GM10266 (cell line): ENCODE results near the gene GABBR2.
A peak's percentile ranks its signal among the peaks of the same experiment; 100 is the strongest.

Source experiments
- DNase-seq: peaks from one replicate; pipeline ENCODE4 v3.0.0; 2012; ENCODE audit errors: extremely low spot score
- CTCF ChIP-seq: IDR thresholded peaks from 2 replicates; pipeline ENCODE4 v1.5.1; 2012; ENCODE audit warnings: mild to moderate bottlenecking, low read depth; ENCODE audit not compliant: control insufficient read depth, insufficient read depth; ENCODE audit errors: missing control alignments

The GABBR2 gene

GRCh38 chr9:98576859-98577258, 131.9 kb downstream of the GABBR2 start:
- TF ChIP-seq CTCF, result no peak
- no peak for DNase-seq

- no peak for TF ChIP-seq CTCF
Observed at GRCh38 chr9:98576354-98576753, 132.4 kb downstream of the GABBR2 start.

GRCh38 chr9:98575379-98576346, 133.1 kb downstream of the GABBR2 start:
- TF ChIP-seq CTCF, result no peak
- peak; percentile 55 for DNase-seq

More at GRCh38 chr9:98576354-98576753, 132.4 kb downstream of the GABBR2 start:
- no peak for DNase-seq

- TF ChIP-seq CTCF, result no peak
- no peak for DNase-seq
Observed at GRCh38 chr9:98573749-98574278, 134.9 kb downstream of the GABBR2 start.

GRCh38 chr9:98572796-98573195, 135.9 kb downstream of the GABBR2 start:
- TF ChIP-seq CTCF, result no peak
- no peak for DNase-seq

- DNase-seq, result no peak
- no peak for TF ChIP-seq CTCF
Observed at GRCh38 chr9:98572054-98572627, 136.6 kb downstream of the GABBR2 start.
